ENCODE results near the gene CDCP1. TPM values are rescaled to one million over a fixed set of nuclear protein-coding genes. Genes with fewer than 3 reads are reported as not detected.

The CDCP1 gene
- total RNA-seq, 2 donors from 2014 or later = 14.3 to 21.5 TPM

DNA sequence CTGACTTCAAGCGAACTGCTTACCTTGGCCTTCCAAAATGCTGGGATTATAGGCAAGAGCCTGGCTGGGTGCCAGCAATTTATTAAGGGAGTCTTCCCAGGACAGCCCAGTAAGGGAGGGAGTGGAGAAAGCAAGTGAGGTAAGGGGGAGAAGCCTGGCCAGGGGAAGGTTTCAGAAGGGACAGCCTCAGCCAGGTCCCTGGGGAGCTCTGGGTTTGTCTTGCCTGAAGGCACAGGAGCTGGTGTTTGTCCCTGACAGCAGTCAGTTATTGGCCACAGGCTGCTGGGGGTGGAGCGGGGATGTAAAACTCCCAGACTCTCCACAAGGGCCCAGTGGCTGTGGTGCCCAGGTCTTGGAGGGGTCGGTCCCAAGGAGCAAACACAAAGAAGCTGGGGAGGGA, 33.0 kb upstream of the CDCP1 start:
- no peak overlapping the region for H3K4me3 ChIP-seq
- WGBS = 72% methylated on average over 3 of the region's 3 CpGs
- no peaks in the 10 kb centered on the region for H3K27me3 ChIP-seq (replicated peaks; ENCODE audit: insufficient read depth)
- no peak for DNase-seq (ENCODE audit: low spot score)
- TF ChIP-seq, protein P1, sequence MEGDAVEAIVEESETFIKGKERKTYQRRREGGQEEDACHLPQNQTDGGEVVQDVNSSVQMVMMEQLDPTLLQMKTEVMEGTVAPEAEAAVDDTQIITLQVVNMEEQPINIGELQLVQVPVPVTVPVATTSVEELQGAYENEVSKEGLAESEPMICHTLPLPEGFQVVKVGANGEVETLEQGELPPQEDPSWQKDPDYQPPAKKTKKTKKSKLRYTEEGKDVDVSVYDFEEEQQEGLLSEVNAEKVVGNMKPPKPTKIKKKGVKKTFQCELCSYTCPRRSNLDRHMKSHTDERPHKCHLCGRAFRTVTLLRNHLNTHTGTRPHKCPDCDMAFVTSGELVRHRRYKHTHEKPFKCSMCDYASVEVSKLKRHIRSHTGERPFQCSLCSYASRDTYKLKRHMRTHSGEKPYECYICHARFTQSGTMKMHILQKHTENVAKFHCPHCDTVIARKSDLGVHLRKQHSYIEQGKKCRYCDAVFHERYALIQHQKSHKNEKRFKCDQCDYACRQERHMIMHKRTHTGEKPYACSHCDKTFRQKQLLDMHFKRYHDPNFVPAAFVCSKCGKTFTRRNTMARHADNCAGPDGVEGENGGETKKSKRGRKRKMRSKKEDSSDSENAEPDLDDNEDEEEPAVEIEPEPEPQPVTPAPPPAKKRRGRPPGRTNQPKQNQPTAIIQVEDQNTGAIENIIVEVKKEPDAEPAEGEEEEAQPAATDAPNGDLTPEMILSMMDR (IDR thresholded peaks at IDR 0.05) = no peak
- TF ChIP-seq POLR2A (IDR thresholded peaks at IDR 0.05) (no peak), POLR2AphosphoS5 (IDR thresholded peaks at IDR 0.05) (no peak)
- no peaks in the 10 kb centered on the region for H3K36me3 ChIP-seq
- intact Hi-C loops (cut with DNase I) = loop anchor here (5.0 kb wide), 1 partner anchor 33 kb away; no protein-coding TSS in a partner anchor
- no peak overlapping the region for H3K27ac ChIP-seq
- no peaks in the 10 kb centered on the region for H3K9me3 ChIP-seq
- peaks cover 8% of the 10 kb centered on the region for H3K4me1 ChIP-seq (replicated peaks)

DNA sequence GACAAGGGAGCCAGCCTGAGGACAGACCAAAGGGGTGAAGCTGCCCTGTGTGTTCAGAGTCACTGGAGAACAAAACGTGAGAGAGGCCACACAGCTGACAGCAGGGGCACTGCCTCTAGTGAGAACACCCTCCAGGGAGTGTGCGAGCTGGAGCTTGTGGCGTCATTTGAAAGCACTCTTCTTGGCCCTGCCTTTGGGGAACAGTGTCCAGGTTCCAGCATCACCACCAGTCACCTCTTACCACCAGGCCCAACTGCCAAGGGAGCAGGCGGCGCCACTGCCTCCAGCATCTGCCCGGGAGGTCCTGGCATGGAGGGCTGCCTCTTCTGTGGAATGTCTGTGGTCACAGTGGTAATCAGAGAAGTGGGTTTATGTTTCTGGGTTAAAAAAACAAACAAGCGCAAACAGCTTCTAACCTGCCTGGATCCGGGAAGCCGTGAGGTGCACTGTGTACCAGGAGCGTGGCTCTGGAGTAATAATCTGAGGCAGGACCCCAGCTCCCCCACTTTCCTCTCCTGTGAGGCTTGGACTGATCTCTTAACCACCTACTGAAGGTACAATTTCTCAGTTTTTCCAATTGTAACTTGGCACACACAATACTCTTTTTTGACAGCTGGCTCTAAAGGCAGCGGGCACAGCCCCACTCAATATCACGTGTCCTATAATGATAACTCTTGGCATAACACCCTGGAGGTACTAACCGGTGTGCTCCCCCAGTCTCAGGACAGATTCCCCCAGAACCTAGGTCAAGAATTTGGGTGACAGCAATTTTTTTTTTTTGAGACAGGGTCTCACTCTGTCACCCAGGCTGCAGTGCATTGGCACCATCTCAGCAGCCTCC, 32.2 kb upstream of the CDCP1 start:
- intact Hi-C loops (cut with DNase I) = loop anchor here (5.0 kb wide), 1 partner anchor 34 kb away; no protein-coding TSS in a partner anchor
- Histone ChIP-seq H3K27ac (peak overlapping the region; percentile 28 to 51), H3K9me3 (no peaks in the 10 kb centered on the region), H3K4me3 (no peak overlapping the region), H3K4me1 (replicated peaks) (peaks cover 8% of the 10 kb centered on the region), H3K27me3 (replicated peaks; ENCODE audit: insufficient read depth) (no peaks in the 10 kb centered on the region), H3K36me3 (no peaks in the 10 kb centered on the region)
- peak; percentile 56 for DNase-seq (ENCODE audit: low spot score)
- WGBS = 34% methylated on average over 13 of the region's 13 CpGs
- TF ChIP-seq, protein P1 (IDR thresholded peaks at IDR 0.05) = no peak
- TF ChIP-seq POLR2AphosphoS5 (IDR thresholded peaks at IDR 0.05) (peak; percentile 61), POLR2A (IDR thresholded peaks at IDR 0.05) (no peak)

DNA sequence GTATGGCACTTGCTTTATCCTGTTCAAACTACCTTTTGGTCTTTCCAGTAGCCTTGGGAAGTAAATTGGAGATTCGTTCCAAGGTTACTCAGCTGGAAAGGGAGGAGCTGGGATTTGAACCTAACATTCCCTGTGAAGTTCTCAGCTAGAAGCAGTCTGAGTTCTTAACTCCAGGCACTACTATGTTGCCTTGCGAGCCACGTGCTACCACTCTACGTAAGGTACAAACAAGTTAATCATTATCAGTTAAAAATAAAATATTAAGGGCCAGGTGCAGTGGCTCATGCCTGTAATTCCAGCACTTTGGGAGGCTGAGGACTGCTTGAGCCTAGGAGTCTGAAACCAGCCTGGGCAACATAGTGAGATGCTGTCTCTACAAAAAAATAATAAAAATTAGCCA, 30.7 kb upstream of the CDCP1 start:
- no peaks in the 10 kb centered on the region for H3K36me3 ChIP-seq
- H3K4me3 ChIP-seq = no peak overlapping the region
- H3K27me3 ChIP-seq (replicated peaks; ENCODE audit: insufficient read depth) = no peaks in the 10 kb centered on the region
- H3K27ac ChIP-seq = no peak overlapping the region
- no peak for TF ChIP-seq POLR2AphosphoS5 (IDR thresholded peaks at IDR 0.05)
- no peak for TF ChIP-seq POLR2A (IDR thresholded peaks at IDR 0.05)
- TF ChIP-seq, protein P1 (IDR thresholded peaks at IDR 0.05) = no peak
- intact Hi-C loops (cut with DNase I) = loop anchor here (5.0 kb wide), 1 partner anchor 35 kb away; no protein-coding TSS in a partner anchor
- WGBS = 70% methylated on average over 4 of the region's 4 CpGs
- H3K4me1 ChIP-seq (replicated peaks) = peaks cover 8% of the 10 kb centered on the region
- no peak for DNase-seq (ENCODE audit: low spot score)
- H3K9me3 ChIP-seq = no peaks in the 10 kb centered on the region

DNA sequence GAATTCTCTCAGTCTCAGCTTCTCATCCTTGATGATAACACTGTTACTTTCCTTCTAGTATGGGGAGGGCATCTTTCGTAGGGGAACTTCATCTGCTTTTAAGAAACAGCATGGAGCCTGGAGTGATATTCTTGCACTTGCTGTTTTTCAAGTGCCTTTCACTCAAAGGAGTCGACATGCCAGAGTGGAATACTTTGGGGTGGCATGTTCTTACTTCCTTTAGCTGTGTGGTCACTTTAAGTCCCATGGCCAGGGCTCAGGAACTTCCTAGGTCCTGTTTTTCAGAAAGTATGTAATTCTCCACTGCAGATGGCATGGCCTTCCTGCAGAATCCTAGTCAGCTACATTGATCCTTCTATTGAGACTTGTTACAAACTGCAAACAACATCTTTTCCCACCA, 28.1 kb upstream of the CDCP1 start:
- no peaks in the 10 kb centered on the region for H3K9me3 ChIP-seq
- peaks cover 8% of the 10 kb centered on the region for H3K4me1 ChIP-seq (replicated peaks)
- H3K4me3 ChIP-seq = no peak overlapping the region
- intact Hi-C loops (cut with DNase I) = no loop called here
- no peak overlapping the region for H3K27ac ChIP-seq
- H3K27me3 ChIP-seq (replicated peaks; ENCODE audit: insufficient read depth) = no peaks in the 10 kb centered on the region
- DNase-seq (ENCODE audit: low spot score) = no peak
- WGBS = 60% methylated on average over 2 of the region's 2 CpGs
- H3K36me3 ChIP-seq = no peaks in the 10 kb centered on the region
- TF ChIP-seq, protein P1 (IDR thresholded peaks at IDR 0.05) = no peak
- TF ChIP-seq POLR2AphosphoS5 (IDR thresholded peaks at IDR 0.05) = no peak
- no peak for TF ChIP-seq POLR2A (IDR thresholded peaks at IDR 0.05)

DNA sequence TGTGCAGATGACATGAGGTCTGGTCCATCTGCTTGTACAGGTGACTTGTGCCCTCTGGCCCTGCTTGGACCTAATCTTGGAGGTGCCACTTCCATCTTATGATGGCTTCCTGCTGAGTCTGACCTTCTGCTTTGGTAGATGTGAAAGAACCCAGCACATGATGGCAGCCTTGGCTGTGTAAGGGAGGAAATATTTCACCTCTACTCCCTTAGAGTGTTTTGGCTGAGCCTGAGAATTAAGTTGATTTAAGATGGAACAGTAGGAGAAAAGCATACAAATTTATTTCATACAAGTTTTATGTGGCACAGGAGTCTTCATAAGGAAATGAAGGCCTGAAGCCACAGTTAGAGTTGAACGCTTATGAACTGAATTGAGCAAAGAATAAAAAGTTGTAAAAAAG, 27.6 kb upstream of the CDCP1 start:
- peaks cover 8% of the 10 kb centered on the region for H3K4me1 ChIP-seq (replicated peaks)
- H3K27ac ChIP-seq = no peak overlapping the region
- H3K36me3 ChIP-seq = no peaks in the 10 kb centered on the region
- DNase-seq (ENCODE audit: low spot score) = no peak
- no peaks in the 10 kb centered on the region for H3K9me3 ChIP-seq
- no peak overlapping the region for H3K4me3 ChIP-seq
- WGBS = 68% methylated on average over 1 of the region's 1 CpG
- TF ChIP-seq POLR2AphosphoS5 (IDR thresholded peaks at IDR 0.05) (no peak), POLR2A (IDR thresholded peaks at IDR 0.05) (no peak)
- TF ChIP-seq, protein P1 (IDR thresholded peaks at IDR 0.05) = no peak
- no peaks in the 10 kb centered on the region for H3K27me3 ChIP-seq (replicated peaks; ENCODE audit: insufficient read depth)
- intact Hi-C loops (cut with DNase I) = no loop called here
